GM19238 (cell line): ENCODE data around the gene GLS.
A peak's percentile ranks its signal among the peaks of the same experiment; 100 is the strongest.
"Not testable (repeated sequence)": the region's sequence is repeated elsewhere in the genome, so short reads cannot be mapped to it uniquely, and the experiment has no call there.

Source experiments
- DNase-seq: peaks from one replicate; pipeline ENCODE4 v3.0.0; 2011; ENCODE audit warnings: low spot score; ENCODE audit not compliant: insufficient read length

The GLS gene

GRCh38 chr2:190855245-190855644 lies 25.4 kb upstream of the GLS start:
- no peak for DNase-seq

DNA sequence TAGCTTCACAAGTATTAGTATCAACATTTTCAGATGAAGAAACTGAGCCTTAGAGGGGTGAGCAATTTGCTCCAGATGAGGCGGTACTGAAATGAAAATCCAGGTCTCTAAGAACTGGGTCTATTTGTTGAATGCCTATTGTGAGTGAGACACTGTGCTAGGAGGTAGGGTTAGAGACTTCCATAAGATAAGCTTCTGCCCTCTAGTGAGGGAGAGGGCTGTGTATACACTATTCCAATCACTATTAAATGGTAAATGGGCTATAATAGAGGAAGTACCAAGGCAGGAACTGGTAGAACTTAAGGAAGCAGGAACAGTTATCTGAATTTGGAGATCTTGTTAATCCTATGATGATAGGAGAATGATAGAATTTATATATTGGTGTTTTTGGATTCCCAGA lies 23.6 kb upstream of the GLS start:
- no peak for DNase-seq

DNA sequence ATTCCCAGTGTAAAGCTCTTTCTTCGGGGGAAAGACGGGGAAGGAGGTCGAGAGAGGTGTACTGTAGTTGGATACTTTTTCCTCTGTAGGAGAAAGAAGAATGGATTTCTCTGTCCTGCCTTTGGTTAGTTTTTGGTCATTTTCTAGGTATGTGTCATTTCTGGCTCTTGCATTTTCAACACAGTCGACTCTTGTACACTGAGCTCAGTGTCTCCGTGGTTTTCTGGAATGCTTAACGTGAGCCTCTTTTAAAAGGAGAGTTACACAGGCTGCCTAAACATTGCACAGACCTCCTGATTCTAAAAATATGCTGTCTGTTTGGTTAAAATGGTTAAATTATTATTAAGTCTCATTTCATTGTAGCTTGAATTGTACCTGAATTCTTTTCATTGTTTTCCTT lies 21.8 kb upstream of the GLS start:
- no peak for DNase-seq

DNA sequence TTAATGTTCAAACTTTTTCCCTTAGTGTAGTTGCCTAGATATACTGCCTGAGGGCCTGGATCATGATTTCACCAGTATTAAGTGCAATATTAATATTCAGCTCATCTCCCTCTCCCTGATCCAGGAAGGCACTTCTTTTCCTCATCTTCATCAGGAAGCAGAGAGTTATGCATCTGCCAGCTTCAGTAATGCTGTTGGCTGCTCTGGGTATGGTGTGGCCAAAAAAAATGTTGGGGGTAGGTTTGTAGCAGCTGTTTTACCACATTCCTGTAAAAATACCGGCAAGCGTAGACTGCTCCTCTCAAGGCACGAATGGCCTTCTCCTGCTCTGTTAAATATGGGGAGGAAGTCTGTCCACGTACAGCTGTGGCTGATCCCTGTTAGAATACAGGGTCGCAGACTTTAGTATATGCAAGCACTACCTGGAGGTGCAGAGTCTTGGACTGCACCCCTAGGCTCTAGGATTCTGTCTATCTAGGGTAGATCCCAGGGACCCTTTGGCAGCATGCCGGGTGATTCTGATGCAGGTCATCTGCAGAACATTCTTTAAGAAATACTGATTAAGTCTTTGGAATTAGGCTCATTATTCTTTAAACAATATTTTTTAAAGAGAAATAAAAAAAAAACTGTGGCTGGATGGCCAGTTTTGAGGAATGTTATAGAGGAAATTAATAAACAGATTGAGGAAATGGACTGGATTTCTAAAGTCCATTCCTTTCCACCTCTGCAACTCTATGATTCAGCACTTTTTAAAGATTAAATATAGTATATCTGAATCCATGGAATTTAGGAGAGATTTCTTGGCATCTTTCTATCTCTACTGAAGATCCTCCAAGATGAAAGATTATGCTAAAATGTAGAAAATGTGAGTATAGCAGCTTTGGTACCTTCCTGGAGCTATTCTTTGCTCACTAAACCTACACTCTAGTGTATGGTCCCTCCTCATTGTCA lies 21.0 kb upstream of the GLS start:
- no peak for DNase-seq

GRCh38 chr2:190860985-190861680 lies 19.5 kb upstream of the GLS start:
- DNase-seq, result no peak

GRCh38 chr2:190862128-190862527 lies 18.5 kb upstream of the GLS start:
- DNase-seq, result not testable (repeated sequence)

DNA sequence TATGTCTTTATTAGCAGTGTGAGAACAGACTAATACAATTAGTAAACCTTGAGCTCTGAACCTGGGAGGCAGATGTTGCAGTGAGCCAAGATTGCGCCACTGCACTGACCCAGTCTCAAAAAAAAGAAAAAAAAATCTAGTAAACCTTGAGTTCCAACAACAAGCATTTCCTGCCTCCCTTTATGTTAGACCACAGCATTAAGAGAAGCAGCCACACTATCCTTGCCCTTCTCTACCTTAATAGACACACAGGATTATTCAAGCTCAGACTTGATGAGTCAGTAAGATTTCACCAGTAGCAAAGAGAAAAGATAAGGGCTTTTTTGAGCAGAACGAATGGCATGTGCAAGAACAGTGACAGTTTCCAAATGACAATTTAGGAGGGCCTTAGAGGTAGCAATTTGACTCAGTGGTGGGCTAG lies 18.0 kb upstream of the GLS start:
- no peak for DNase-seq

DNA sequence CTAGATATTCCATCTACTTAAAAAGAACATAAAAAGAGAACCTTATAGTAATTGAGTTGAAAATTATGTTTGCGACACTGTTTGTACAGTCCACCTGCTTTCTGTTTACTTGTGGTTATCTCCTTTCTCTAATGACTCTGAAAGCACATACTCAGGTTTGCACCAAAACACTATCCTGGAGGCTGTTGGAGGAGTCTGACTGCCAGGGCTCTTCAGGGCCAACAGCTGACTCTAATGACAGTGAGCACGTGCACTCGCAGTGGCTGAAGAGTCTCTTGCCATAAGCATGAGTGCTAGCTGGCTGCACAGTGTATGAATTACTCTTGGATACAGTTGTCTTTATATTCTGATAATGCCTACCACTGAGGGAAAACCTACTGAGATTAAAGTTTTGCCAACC lies 16.7 kb upstream of the GLS start:
- DNase-seq, result no peak

GRCh38 chr2:190864375-190864774 lies 16.2 kb upstream of the GLS start:
- no peak for DNase-seq

DNA sequence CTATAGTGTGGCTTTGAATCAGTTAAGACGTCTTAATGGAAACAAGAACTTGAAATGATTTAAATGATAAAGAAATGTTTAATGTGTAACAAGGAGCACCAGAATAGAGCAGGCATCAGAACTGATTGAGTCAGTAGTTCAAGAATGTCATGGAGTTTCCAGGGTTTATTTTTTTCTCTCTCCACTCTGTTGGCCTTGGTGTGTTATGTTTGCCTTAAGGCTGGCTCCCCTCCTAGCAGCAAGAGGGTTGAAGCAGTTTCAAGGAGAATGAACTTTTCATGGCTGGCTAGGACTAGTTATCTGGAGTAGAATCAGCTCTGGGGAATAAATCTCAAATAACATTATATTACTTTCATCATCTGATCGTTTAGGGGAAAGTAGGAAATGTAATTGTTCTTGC lies 13.4 kb upstream of the GLS start:
- DNase-seq, result no peak

- no peak for DNase-seq
Measured at GRCh38 chr2:190867832-190868231, 12.8 kb upstream of the GLS start.

GRCh38 chr2:190869721-190870120 lies 10.9 kb upstream of the GLS start:
- no peak for DNase-seq

GRCh38 chr2:190873451-190873850 lies 7.2 kb upstream of the GLS start:
- not testable (repeated sequence) for DNase-seq

DNA sequence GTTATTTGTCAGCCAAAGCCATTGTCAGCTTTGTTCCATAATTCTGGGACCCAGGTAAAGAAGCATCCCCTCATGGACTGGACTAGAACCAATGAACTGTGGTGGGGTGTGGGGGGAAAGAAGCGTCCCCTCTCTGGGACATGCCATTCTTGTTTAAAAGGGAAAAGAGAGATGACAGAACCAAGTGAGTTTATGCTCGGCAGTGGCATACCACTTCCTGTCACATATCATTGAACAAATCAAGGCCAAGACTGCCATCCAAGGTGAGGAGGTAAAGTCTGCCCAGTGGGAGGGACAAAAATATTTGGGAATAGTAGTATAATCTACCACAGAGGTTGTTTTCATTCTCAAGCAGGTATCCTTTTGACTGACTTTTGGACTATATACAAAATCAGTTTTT lies 4.7 kb upstream of the GLS start:
- no peak for DNase-seq

DNA sequence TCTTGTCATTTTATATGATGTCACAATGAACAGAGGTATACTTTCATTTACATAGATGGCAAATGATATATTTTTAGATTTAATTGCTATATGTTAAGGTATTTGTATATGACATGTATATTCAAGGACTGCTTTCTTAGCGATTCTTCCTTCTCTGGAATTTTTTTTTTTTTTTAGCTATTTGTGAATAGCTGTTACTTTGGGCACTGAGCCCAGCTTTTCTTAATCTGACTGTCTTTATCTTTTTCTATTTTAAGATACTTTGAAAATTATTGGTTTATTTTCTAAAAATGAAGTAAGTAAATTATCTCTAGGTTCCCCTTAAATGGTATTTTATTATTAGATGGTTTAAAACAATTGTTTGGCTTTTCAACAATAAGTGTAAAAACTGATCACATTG lies 4.0 kb upstream of the GLS start:
- DNase-seq, result no peak

GRCh38 chr2:190877436-190877835 lies 3.2 kb upstream of the GLS start:
- DNase-seq, result no peak

GRCh38 chr2:190879474-190880377 lies 895 bp upstream of the GLS start:
- no peak for DNase-seq

DNA sequence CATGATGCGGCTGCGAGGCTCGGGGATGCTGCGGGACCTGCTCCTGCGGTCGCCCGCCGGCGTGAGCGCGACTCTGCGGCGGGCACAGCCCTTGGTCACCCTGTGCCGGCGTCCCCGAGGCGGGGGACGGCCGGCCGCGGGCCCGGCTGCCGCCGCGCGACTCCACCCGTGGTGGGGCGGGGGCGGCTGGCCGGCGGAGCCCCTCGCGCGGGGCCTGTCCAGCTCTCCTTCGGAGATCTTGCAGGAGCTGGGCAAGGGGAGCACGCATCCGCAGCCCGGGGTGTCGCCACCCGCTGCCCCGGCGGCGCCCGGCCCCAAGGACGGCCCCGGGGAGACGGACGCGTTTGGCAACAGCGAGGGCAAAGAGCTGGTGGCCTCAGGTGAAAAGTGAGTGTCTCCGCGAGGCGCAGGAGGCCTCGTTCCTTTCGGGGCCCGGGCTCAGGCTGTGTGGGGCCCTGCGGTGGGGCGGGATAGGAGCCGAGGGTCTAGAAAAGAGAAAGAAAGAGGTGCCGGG lies 520 bp downstream of the GLS start:
- no peak for DNase-seq

DNA sequence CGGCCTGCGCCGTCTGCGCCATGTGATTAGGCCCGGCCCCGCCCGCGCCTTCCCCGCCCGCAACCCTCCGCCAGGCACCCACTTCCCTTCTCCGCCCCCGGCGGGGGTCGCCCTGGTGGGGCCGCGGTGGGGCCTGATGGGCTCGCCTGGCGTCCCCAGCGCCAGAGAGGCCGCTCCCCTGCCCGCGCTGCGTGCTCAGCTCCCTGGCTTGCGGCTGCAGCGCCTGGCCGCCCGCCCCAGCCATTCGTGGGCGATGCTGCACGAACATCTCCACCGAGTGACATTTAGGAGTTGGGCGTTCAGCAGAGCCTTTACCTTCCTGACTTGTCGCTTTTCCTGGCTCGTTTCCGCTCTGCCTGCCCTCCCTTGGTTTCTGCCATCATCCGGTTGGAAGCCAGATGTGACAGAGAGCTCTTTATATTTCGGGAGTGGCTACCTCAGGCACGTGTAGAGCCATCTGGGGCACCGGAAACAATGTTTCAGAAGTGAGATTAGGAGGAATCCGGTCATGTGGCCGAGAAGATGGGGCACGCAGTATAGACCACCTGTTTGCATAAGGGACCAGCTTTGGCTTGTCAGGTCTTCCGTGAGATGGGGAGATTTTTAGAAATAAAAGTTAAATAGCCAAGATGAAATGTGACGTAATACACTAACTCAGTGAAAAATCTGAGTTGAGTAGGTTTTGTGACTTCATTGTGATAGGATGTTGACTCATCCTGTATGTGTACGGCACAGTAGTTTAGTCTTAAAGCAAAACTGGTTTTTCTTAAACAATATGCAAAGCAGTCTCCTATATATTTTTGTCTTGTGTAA lies 1.2 kb downstream of the GLS start:
- peak; percentile 28 for DNase-seq

- no peak for DNase-seq
Measured at GRCh38 chr2:190882411-190882766, 1.8 kb downstream of the GLS start.
